ENCODE data around the gene HK1. TPM values are rescaled to one million over a fixed set of nuclear protein-coding genes. Genes with fewer than 3 reads are reported as not detected.
A peak's percentile ranks its signal among the peaks of the same experiment; 100 is the strongest.

The HK1 gene
- total RNA-seq, 4 donors from 2014 or later, result 119 to 142 (median 141) TPM

GRCh38 chr10:69408318-69409175, 130.3 kb downstream of the HK1 start:
- H3K4me3 ChIP-seq, result peak overlapping the region; percentile 49
- no peak for TF ChIP-seq POLR2A (IDR thresholded peaks at IDR 0.05)
- peak in 1 of 2 donors; percentile 98 for TF ChIP-seq CTCF (IDR thresholded peaks at IDR 0.05)
- peak in 1 of 3 donors; percentile 38 for TF ChIP-seq POLR2AphosphoS5 (IDR thresholded peaks at IDR 0.05)
- H3K9me3 ChIP-seq, result no peaks in the 10 kb centered on the region
- no peaks in the 10 kb centered on the region for H3K36me3 ChIP-seq
- H3K4me1 ChIP-seq, result peaks cover 46% of the 10 kb centered on the region
- no peaks in the 10 kb centered on the region for H3K27me3 ChIP-seq
- DNase-seq (ENCODE audit: low spot score in 2 of 2), result peak; percentile 96 to 98
- H3K27ac ChIP-seq, result peak overlapping the region; percentile 86
- 3% methylated on average over 41 of the region's 64 CpGs for WGBS

GRCh38 chr10:69409176-69409495, 130.8 kb downstream of the HK1 start:
- H3K9me3 ChIP-seq, result no peaks in the 10 kb centered on the region
- H3K27me3 ChIP-seq, result no peaks in the 10 kb centered on the region
- peaks cover 46% of the 10 kb centered on the region for H3K4me1 ChIP-seq
- H3K27ac ChIP-seq, result peak overlapping the region; percentile 86
- H3K4me3 ChIP-seq, result peak overlapping the region; percentile 49
- no peak for TF ChIP-seq CTCF (IDR thresholded peaks at IDR 0.05)
- no peak for TF ChIP-seq POLR2A (IDR thresholded peaks at IDR 0.05)
- TF ChIP-seq POLR2AphosphoS5 (IDR thresholded peaks at IDR 0.05), result no peak
- TF ChIP-seq EP300 (IDR thresholded peaks at IDR 0.05), result no peak
- DNase-seq (ENCODE audit: low spot score in 2 of 2), result no peak
- H3K36me3 ChIP-seq, result no peaks in the 10 kb centered on the region
- 4% methylated on average over 7 of the region's 7 CpGs for WGBS

- H3K27ac ChIP-seq, result no peak overlapping the region
- WGBS, result 56% methylated on average over 6 of the region's 6 CpGs
Measured at GRCh38 chr10:69409968-69410367, 131.7 kb downstream of the HK1 start.

GRCh38 chr10:69410487-69410886, 132.2 kb downstream of the HK1 start:
- peaks cover 42% of the 10 kb centered on the region for H3K4me1 ChIP-seq
- H3K27ac ChIP-seq, result no peak overlapping the region
- no peak for DNase-seq (ENCODE audit: low spot score in 2 of 2)

More at GRCh38 chr10:69409968-69410367, 131.7 kb downstream of the HK1 start:
- Histone ChIP-seq H3K9me3 (no peaks in the 10 kb centered on the region), H3K4me1 (peaks cover 46% of the 10 kb centered on the region), H3K36me3 (no peaks in the 10 kb centered on the region), H3K4me3 (no peak overlapping the region), H3K27me3 (no peaks in the 10 kb centered on the region)
- no peak for DNase-seq (ENCODE audit: low spot score in 2 of 2)
- no peak for TF ChIP-seq EP300 (IDR thresholded peaks at IDR 0.05)
- TF ChIP-seq CTCF (IDR thresholded peaks at IDR 0.05), result no peak
- no peak for TF ChIP-seq POLR2AphosphoS5 (IDR thresholded peaks at IDR 0.05)

More at GRCh38 chr10:69410487-69410886, 132.2 kb downstream of the HK1 start:
- 80% methylated on average over 10 of the region's 10 CpGs for WGBS
- no peak overlapping the region for H3K4me3 ChIP-seq
- no peak for TF ChIP-seq POLR2AphosphoS5 (IDR thresholded peaks at IDR 0.05)
- TF ChIP-seq CTCF (IDR thresholded peaks at IDR 0.05), result no peak
- no peak for TF ChIP-seq EP300 (IDR thresholded peaks at IDR 0.05)
- no peak for TF ChIP-seq POLR2A (IDR thresholded peaks at IDR 0.05)
- H3K36me3 ChIP-seq, result no peaks in the 10 kb centered on the region
- no peaks in the 10 kb centered on the region for H3K27me3 ChIP-seq
- no peaks in the 10 kb centered on the region for H3K9me3 ChIP-seq

Measured in suprapubic skin (tissue), 4 donors.